ENCODE measurements around the gene GADL1. TPM values are rescaled to one million over a fixed set of nuclear protein-coding genes. Genes with fewer than 3 reads are reported as not detected.
A peak's percentile ranks its signal among the peaks of the same experiment; 100 is the strongest.

The GADL1 gene
- total RNA-seq, 1 experiment from 2014 or later, result not detected

- no peaks in the 10 kb centered on the region for H4K20me1 ChIP-seq (ENCODE audit: insufficient read depth)
- ChIA-PET RAD21 (ENCODE audit: low non-redundant PET in 1 of 2, low total read pairs in 2 of 2, uncharacterized antibody in 2 of 2, unreplicated experiment in 2 of 2) (no interaction called here), CTCF (no interaction called here), POLR2A (no interaction called here)
- intact Hi-C loops (cut with micrococcal nuclease), result no loop called here
- no peak overlapping the region for H2AFZ ChIP-seq (ENCODE audit: low read depth, low read length, poor library complexity, severe bottlenecking)
- H3K27ac ChIP-seq (ENCODE audit: low read depth, low read length), result no peak overlapping the region
- H3K4me2 ChIP-seq (ENCODE audit: low read length), result no peak overlapping the region
- no TSS peak for BruUV-seq (replicated peaks)
- H3K36me3 ChIP-seq (ENCODE audit: control insufficient read depth in 1 of 2, insufficient read depth in 2 of 2, low read length in 2 of 2), result no peaks in the 10 kb centered on the region
- H3K79me2 ChIP-seq (ENCODE audit: insufficient read depth, low read length), result no peaks in the 10 kb centered on the region
- H3K4me3 ChIP-seq (replicated peaks in 1 of 2; ENCODE audit: low read depth in 1 of 2, low read length in 2 of 2), result no peak overlapping the region
- H3K9ac ChIP-seq (ENCODE audit: low read length), result no peak overlapping the region
- peaks cover 9 to 19% of the 10 kb centered on the region in 2 experiments; a peak in 3 of 4 replicates for H3K4me1 ChIP-seq (ENCODE audit: control insufficient read depth in 1 of 2, insufficient read depth in 2 of 2, low read length in 2 of 2)
- H3K27me3 ChIP-seq (ENCODE audit: insufficient read depth, low read length), result no peaks in the 10 kb centered on the region
- no peaks in the 10 kb centered on the region for H3K9me2 ChIP-seq (ENCODE audit: insufficient read depth)
- DNase-seq (ENCODE audit: low read depth, low spot score) (no peak), ATAC-seq (no peak)
- H3K9me3 ChIP-seq (ENCODE audit: control insufficient read depth in 1 of 2, insufficient read depth in 1 of 2, low read depth in 1 of 2, low read length in 2 of 2), result no peaks in the 10 kb centered on the region
- peak; percentile 21; the same call in 1 of the 2 replicates for TF ChIP-seq JUND (IDR thresholded peaks at IDR 0.05)
- TF ChIP-seq FOSL1 (IDR thresholded peaks at IDR 0.05; ENCODE audit: low read depth), result 0 out of 2 replicates have a peak, but pooled peaks have one; percentile 13
- no peak for TF ChIP-seq CBX3 (IDR thresholded peaks at IDR 0.05; ENCODE audit: low read depth)
- TF ChIP-seq ZFX (IDR thresholded peaks at IDR 0.05), result no peak
- no peak for TF ChIP-seq POLR2A (IDR thresholded peaks at IDR 0.05; ENCODE audit: borderline replicate concordance, extremely low read depth, insufficient read depth, insufficient read length)
- TF ChIP-seq CEBPB (IDR thresholded peaks at IDR 0.05; ENCODE audit: low read depth), result peak; percentile 81
- no peak for TF ChIP-seq RAD21 (IDR thresholded peaks at IDR 0.05; ENCODE audit: low read depth)
- TF ChIP-seq, protein P1, sequence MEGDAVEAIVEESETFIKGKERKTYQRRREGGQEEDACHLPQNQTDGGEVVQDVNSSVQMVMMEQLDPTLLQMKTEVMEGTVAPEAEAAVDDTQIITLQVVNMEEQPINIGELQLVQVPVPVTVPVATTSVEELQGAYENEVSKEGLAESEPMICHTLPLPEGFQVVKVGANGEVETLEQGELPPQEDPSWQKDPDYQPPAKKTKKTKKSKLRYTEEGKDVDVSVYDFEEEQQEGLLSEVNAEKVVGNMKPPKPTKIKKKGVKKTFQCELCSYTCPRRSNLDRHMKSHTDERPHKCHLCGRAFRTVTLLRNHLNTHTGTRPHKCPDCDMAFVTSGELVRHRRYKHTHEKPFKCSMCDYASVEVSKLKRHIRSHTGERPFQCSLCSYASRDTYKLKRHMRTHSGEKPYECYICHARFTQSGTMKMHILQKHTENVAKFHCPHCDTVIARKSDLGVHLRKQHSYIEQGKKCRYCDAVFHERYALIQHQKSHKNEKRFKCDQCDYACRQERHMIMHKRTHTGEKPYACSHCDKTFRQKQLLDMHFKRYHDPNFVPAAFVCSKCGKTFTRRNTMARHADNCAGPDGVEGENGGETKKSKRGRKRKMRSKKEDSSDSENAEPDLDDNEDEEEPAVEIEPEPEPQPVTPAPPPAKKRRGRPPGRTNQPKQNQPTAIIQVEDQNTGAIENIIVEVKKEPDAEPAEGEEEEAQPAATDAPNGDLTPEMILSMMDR (IDR thresholded peaks at IDR 0.05 in 2 of 3, conservative IDR thresholded peaks at IDR 0.05 in 1 of 3; ENCODE audit: borderline replicate concordance in 1 of 3, insufficient read depth in 1 of 3, low read depth in 2 of 3, low read length in 2 of 3), result no peak
- TF ChIP-seq YY1 (IDR thresholded peaks at IDR 0.05; ENCODE audit: extremely low read depth, insufficient replicate concordance, low read depth, low read length), result no peak
Measured at GRCh38 chr3:30752970-30753369, 141.5 kb downstream of the GADL1 start.

DNA sequence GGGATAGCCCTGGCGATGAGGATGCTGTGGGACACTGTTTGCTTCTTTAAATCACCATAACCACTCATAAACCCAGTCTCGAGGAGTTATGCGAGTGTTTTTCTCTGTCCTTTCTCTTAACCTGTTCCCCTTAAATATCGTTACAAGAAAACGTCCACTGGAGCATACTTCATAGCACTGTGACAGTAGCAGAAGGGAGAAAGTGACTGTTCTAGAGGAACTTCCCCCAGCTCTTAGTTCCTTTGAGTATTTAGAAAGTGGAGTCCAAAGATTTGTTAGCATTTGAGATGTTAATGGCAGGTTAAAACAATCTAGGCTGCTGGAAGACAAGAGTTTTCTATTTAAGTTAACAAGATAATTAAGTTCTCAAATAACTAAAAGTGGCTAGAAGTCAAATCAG is 142.0 kb downstream of the GADL1 start:
- Histone ChIP-seq H3K27me3 (ENCODE audit: insufficient read depth, low read length) (no peaks in the 10 kb centered on the region), H3K4me2 (ENCODE audit: low read length) (no peak overlapping the region), H3K9me2 (ENCODE audit: insufficient read depth) (no peaks in the 10 kb centered on the region), H2AFZ (ENCODE audit: low read depth, low read length, poor library complexity, severe bottlenecking) (no peak overlapping the region), H3K4me3 (replicated peaks in 1 of 2; ENCODE audit: low read depth in 1 of 2, low read length in 2 of 2) (no peak overlapping the region), H3K36me3 (ENCODE audit: control insufficient read depth in 1 of 2, insufficient read depth in 2 of 2, low read length in 2 of 2) (no peaks in the 10 kb centered on the region), H4K20me1 (ENCODE audit: insufficient read depth) (no peaks in the 10 kb centered on the region), H3K79me2 (ENCODE audit: insufficient read depth, low read length) (no peaks in the 10 kb centered on the region), H3K27ac (ENCODE audit: low read depth, low read length) (no peak overlapping the region), H3K9ac (ENCODE audit: low read length) (no peak overlapping the region), H3K9me3 (ENCODE audit: control insufficient read depth in 1 of 2, insufficient read depth in 1 of 2, low read depth in 1 of 2, low read length in 2 of 2) (no peaks in the 10 kb centered on the region), H3K4me1 (ENCODE audit: control insufficient read depth in 1 of 2, insufficient read depth in 2 of 2, low read length in 2 of 2) (peaks cover 9 to 24% of the 10 kb centered on the region in 2 experiments; a peak in 3 of 4 replicates)
- TF ChIP-seq SP1 (IDR thresholded peaks at IDR 0.05; ENCODE audit: low read depth), result no peak
- no peak for TF ChIP-seq POLR2A (IDR thresholded peaks at IDR 0.05; ENCODE audit: borderline replicate concordance, extremely low read depth, insufficient read depth, insufficient read length)
- TF ChIP-seq EZH2phosphoT487 (IDR thresholded peaks at IDR 0.05; ENCODE audit: borderline replicate concordance), result no peak
- no peak for TF ChIP-seq JUND (IDR thresholded peaks at IDR 0.05)
- TF ChIP-seq TCF7L2 (IDR thresholded peaks at IDR 0.05; ENCODE audit: borderline replicate concordance, extremely low read depth, insufficient read depth, insufficient read length), result no peak
- no peak for TF ChIP-seq ZFX (IDR thresholded peaks at IDR 0.05)
- TF ChIP-seq YY1 (IDR thresholded peaks at IDR 0.05; ENCODE audit: extremely low read depth, insufficient replicate concordance, low read depth, low read length), result no peak
- TF ChIP-seq SRF (IDR thresholded peaks at IDR 0.05; ENCODE audit: low read depth), result no peak
- TF ChIP-seq POLR2AphosphoS5 (IDR thresholded peaks at IDR 0.05; ENCODE audit: low read depth, low read length), result no peak
- TF ChIP-seq RAD21 (IDR thresholded peaks at IDR 0.05; ENCODE audit: low read depth), result no peak
- POLR2A ChIA-PET, result no interaction called here
- BruUV-seq (replicated peaks), result no TSS peak
- RAD21 ChIA-PET (ENCODE audit: low non-redundant PET in 1 of 2, low total read pairs in 2 of 2, uncharacterized antibody in 2 of 2, unreplicated experiment in 2 of 2), result interaction anchor here in 1 of 2 experiments (1.0 kb wide), 1 partner anchor 739 kb away, joined by 3 read pairs; no protein-coding TSS in a partner anchor
- ATAC-seq (no peak), DNase-seq (ENCODE audit: low read depth, low spot score) (no peak)
- intact Hi-C loops (cut with micrococcal nuclease), result no loop called here
- CTCF ChIA-PET, result interaction anchor here (1.0 kb wide), 1 partner anchor 8 kb away, joined by 6 read pairs; no protein-coding TSS in a partner anchor
